A673 (cell line): ENCODE measurements around the gene SYNRG.
"Not testable (repeated sequence)": the region's sequence is repeated elsewhere in the genome, so short reads cannot be mapped to it uniquely, and the experiment has no call there.

Experiments
- EZH2 ChIP-seq: fragments of 200-600 bp; sonication (generic); IDR thresholded peaks from 2 replicates; pipeline ENCODE4 v1.6.1; 2017; ENCODE audit warnings: borderline replicate concordance, low read depth, mild to moderate bottlenecking, mixed read lengths, antibody characterized with exemption, low read length; ENCODE audit not compliant: poor library complexity, severe bottlenecking
- TF ChIP-seq, protein P1 (sequence below): fragments of 300-800, 200-600 bp; sonication (generic); conservative IDR thresholded peaks from 2 replicates; pipeline ENCODE4 v1.5.1; 2017; ENCODE audit warnings: low read depth, mild to moderate bottlenecking, antibody characterized with exemption, low read length, moderate library complexity, mixed read lengths

DNA sequence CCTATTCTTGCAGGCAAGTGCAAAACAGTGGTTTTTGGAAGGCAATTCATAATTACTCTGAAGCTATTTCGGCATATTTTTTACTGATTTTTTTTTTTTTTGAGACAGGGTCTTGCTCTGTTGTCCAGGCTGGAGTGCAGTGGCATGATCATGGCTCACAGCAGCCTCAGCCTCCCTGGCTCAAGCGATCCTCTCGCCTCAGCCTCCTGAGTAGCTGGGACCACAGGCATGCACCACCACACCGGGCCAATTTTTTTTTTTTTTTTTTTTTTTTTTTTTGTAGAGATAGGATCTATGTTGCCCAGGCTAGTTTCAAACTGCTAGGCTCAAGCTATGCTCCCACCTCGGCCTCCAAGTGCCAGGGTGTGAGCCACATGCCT is 813 bp upstream of the SYNRG start:
- TF ChIP-seq, protein P1, sequence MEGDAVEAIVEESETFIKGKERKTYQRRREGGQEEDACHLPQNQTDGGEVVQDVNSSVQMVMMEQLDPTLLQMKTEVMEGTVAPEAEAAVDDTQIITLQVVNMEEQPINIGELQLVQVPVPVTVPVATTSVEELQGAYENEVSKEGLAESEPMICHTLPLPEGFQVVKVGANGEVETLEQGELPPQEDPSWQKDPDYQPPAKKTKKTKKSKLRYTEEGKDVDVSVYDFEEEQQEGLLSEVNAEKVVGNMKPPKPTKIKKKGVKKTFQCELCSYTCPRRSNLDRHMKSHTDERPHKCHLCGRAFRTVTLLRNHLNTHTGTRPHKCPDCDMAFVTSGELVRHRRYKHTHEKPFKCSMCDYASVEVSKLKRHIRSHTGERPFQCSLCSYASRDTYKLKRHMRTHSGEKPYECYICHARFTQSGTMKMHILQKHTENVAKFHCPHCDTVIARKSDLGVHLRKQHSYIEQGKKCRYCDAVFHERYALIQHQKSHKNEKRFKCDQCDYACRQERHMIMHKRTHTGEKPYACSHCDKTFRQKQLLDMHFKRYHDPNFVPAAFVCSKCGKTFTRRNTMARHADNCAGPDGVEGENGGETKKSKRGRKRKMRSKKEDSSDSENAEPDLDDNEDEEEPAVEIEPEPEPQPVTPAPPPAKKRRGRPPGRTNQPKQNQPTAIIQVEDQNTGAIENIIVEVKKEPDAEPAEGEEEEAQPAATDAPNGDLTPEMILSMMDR: not testable (repeated sequence)
- TF ChIP-seq EZH2: not testable (repeated sequence)
